Prostate gland (tissue), 2 donors: Measurements from ENCODE around the gene NNAT. TPM values are rescaled to one million over a fixed set of nuclear protein-coding genes. Genes with fewer than 3 reads are reported as not detected.
"Not testable (repeated sequence)": the region's sequence is repeated elsewhere in the genome, so short reads cannot be mapped to it uniquely, and the experiment has no call there.

Source experiments
- DNase-seq: peaks from one replicate; pipeline ENCODE4 v3.0.0-alpha.2; 2019; ENCODE audit warnings: low spot score
- H3K27ac ChIP-seq, 2 donors: fragments of 200-600 bp; sonication (generic); 2 replicates each; pipeline ENCODE4 v1.5.1; 2017 to 2019
- H3K27me3 ChIP-seq: fragments of 200-600 bp; sonication (generic); replicated peaks from 2 replicates; pipeline ENCODE4 v1.5.1; 2019; ENCODE audit not compliant: insufficient read depth
- H3K36me3 ChIP-seq, 2 donors: fragments of 200-600 bp; sonication (generic); 1 replicate in 1 of 2; 2 replicates in 1 of 2; pipeline versions ENCODE4 v1.5.1 to v1.8.1; 2017 to 2019
- H3K4me1 ChIP-seq: fragments of 200-600 bp; sonication (generic); replicated peaks from 2 replicates; pipeline ENCODE4 v1.5.1; 2019
- H3K4me3 ChIP-seq, 2 donors: fragments of 200-600 bp; sonication (generic); 2 replicates each; pipeline ENCODE4 v1.5.1; 2017 to 2019
- H3K9me3 ChIP-seq: fragments of 200-600 bp; sonication (generic); 2 replicates; pipeline ENCODE4 v1.5.1; 2017
- POLR2A ChIP-seq: fragments of 450-650 bp; IDR thresholded peaks from one replicate; pipeline ENCODE4 v1.6.1; 2016; ENCODE audit warnings: antibody characterized with exemption, mild to moderate bottlenecking
- POLR2AphosphoS5 ChIP-seq: sonication (generic); formaldehyde crosslinking; IDR thresholded peaks from one replicate; pipeline ENCODE4 v1.6.1; 2017; ENCODE audit warnings: antibody characterized with exemption
- WGBS: methylation state at CpG from one replicate; pipeline ENCODE4 v1.1.5; 2018; 5-methylcytosine and 5-hydroxymethylcytosine counted together
- intact Hi-C: fragments of 100-400 bp; cut with DNase I; formaldehyde crosslinking; loops from one replicate; pipeline ENCODE4 v1.14.2; 2022
- total RNA-seq, 2 donors: library from RNA; depleted of rRNA; stranded (reverse); fragments of >200 nt; gene quantifications; one replicate each; pipeline ENCODE4 v1.1.0, GENCODE V29; 2016
- TF ChIP-seq, protein P1 (sequence below), 4 experiments: fragments of 200-600 bp in 2 of 4; fragments of 450-650 bp in 2 of 4; sonication (generic) in 2 of 4; IDR thresholded peaks; 1 replicate in 3 of 4; 2 replicates in 1 of 4; pipeline ENCODE4 v1.5.1; 2016 to 2019; ENCODE audit warnings: antibody characterized with exemption in 4 of 4, mild to moderate bottlenecking in 2 of 4, moderate library complexity in 2 of 4

The NNAT gene
- total RNA-seq, 2 donors from 2014 or later = 0.41 to 4.3 TPM

DNA sequence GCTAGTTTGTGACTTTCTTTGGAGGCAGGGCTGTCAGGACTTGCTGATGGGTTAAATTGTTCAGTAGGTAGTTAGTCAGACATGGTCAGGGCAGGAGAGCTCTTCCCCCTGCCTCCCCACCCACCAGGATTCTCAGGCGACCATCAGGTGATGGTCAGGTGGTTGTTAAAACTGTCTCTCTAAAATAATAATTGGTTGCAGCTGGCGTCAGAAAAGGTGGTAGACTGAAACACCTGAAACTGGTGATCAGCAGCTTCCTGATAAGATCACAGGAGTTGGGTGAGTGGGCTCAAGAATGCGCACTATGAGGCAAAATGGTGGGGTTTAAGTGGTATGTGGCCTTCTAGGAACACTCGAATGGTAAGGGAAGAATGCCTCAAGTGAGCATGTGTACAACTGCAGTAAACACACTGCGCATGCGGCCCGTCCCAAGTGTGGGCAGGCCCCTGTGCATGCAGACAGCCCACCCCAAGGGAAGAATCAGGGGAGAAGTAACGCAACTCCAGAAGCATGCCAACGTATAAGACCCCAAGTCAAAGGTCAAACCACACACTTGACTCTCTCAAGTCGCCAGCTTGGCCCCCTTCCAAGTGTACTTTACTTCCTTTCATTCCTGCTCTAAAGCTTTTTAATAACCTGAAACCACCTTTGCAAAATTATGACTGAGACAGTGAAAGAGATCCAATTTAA is 14.5 kb downstream of the NNAT start:
- WGBS = 48% methylated on average over 10 of the region's 10 CpGs
- intact Hi-C loops = loop anchor here (2.0 kb wide), 1 partner anchor 267 kb away; no protein-coding TSS in a partner anchor
- H3K4me1 ChIP-seq = no peaks in the 10 kb centered on the region

DNA sequence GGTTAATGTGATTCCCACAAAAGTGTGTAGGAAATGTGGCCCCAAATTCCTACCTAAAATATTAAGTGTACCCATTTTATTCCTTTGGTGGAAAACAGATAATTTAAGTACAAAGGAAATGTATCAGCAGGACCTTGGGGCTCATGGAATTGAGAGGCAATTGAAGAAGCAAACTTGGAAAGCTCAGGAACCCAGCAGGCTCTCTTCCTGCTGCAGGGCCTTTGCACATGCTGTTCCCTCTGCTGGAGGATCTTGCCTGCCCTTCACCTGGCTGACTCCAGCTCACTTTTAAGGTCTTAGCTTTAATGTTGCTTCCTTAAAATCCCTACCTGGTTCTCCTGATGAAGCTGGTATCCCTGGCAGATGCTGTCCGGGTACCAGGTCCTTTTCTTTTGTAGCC is 16.5 kb downstream of the NNAT start:
- Histone ChIP-seq H3K4me1 (no peaks in the 10 kb centered on the region), H3K4me3 (no peak overlapping the region), H3K9me3 (no peaks in the 10 kb centered on the region), H3K27me3 (no peaks in the 10 kb centered on the region), H3K27ac (no peak overlapping the region), H3K36me3 (no peaks in the 10 kb centered on the region)
- intact Hi-C loops = no loop called here
- no peak for DNase-seq
- TF ChIP-seq POLR2AphosphoS5 (no peak), POLR2A (no peak)
- TF ChIP-seq, protein P1, sequence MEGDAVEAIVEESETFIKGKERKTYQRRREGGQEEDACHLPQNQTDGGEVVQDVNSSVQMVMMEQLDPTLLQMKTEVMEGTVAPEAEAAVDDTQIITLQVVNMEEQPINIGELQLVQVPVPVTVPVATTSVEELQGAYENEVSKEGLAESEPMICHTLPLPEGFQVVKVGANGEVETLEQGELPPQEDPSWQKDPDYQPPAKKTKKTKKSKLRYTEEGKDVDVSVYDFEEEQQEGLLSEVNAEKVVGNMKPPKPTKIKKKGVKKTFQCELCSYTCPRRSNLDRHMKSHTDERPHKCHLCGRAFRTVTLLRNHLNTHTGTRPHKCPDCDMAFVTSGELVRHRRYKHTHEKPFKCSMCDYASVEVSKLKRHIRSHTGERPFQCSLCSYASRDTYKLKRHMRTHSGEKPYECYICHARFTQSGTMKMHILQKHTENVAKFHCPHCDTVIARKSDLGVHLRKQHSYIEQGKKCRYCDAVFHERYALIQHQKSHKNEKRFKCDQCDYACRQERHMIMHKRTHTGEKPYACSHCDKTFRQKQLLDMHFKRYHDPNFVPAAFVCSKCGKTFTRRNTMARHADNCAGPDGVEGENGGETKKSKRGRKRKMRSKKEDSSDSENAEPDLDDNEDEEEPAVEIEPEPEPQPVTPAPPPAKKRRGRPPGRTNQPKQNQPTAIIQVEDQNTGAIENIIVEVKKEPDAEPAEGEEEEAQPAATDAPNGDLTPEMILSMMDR (IDR thresholded peaks at IDR 0.05) = no peak
- 100% methylated on average over 1 of the region's 1 CpG for whole genome bisulfite sequencing

More for the DNA sequence above, 14.5 kb downstream of the NNAT start:
- Histone ChIP-seq H3K36me3 (no peaks in the 10 kb centered on the region), H3K4me3 (no peak overlapping the region), H3K27ac (no peak overlapping the region), H3K27me3 (no peaks in the 10 kb centered on the region), H3K9me3 (no peaks in the 10 kb centered on the region)
- no peak for DNase-seq
- no peak for TF ChIP-seq POLR2A
- no peak for TF ChIP-seq POLR2AphosphoS5
- TF ChIP-seq, protein P1 (IDR thresholded peaks at IDR 0.05) = no peak

DNA sequence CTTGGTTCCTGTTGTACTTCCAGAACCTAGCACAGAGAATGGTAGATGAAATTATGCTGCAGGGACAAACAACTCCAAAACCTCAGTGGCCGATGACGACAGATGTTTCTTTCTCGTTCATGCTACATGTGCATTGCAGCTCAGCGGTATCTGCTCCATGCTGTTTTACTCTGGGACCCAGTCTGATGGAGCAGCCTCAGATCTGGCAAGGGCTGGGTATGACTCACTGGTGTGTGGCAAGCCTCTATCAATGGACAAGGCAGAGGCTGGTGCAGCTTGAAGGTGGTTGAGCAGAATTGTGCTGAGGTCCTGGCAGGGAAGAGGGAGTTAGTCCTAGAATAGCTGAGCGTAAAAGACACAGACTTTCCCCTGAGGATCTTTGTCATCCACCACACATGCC is 17.0 kb downstream of the NNAT start:
- no peak for DNase-seq
- intact Hi-C loops = no loop called here
- H3K27me3 ChIP-seq = no peaks in the 10 kb centered on the region
- H3K36me3 ChIP-seq = no peaks in the 10 kb centered on the region
- TF ChIP-seq, protein P1 (IDR thresholded peaks at IDR 0.05) = no peak
- TF ChIP-seq POLR2AphosphoS5 (no peak), POLR2A (no peak)
- no peak overlapping the region for H3K27ac ChIP-seq
- H3K4me1 ChIP-seq = no peaks in the 10 kb centered on the region
- WGBS = 91% methylated on average over 5 of the region's 5 CpGs
- no peaks in the 10 kb centered on the region for H3K9me3 ChIP-seq
- no peak overlapping the region for H3K4me3 ChIP-seq

DNA sequence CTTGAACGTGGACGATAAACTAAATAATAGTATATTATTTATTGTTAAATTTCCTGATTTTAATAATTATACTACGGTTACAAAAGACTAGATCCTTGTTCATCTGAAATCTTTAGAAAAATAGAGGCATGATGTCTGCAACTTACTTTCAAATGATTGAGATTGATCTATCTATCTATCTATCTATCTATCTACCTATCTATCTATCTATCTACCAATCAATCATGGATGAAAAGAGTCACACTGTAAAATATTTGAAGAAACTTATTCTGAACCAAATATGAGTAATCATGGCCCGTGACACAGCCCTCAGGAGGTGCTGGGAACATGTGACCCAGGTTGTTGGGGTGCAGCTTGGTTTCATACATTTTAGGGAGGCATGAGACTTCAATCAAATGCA is 18.4 kb downstream of the NNAT start:
- intact Hi-C loops = no loop called here
- DNase-seq = no peak
- H3K27ac ChIP-seq = no peak overlapping the region
- no peaks in the 10 kb centered on the region for H3K36me3 ChIP-seq
- H3K9me3 ChIP-seq = no peaks in the 10 kb centered on the region
- no peaks in the 10 kb centered on the region for H3K27me3 ChIP-seq
- TF ChIP-seq POLR2AphosphoS5 (no peak), POLR2A (no peak)
- TF ChIP-seq, protein P1 (IDR thresholded peaks at IDR 0.05) = no peak
- H3K4me3 ChIP-seq = no peak overlapping the region
- H3K4me1 ChIP-seq = no peaks in the 10 kb centered on the region
- 73% methylated on average over 4 of the region's 4 CpGs for WGBS

DNA sequence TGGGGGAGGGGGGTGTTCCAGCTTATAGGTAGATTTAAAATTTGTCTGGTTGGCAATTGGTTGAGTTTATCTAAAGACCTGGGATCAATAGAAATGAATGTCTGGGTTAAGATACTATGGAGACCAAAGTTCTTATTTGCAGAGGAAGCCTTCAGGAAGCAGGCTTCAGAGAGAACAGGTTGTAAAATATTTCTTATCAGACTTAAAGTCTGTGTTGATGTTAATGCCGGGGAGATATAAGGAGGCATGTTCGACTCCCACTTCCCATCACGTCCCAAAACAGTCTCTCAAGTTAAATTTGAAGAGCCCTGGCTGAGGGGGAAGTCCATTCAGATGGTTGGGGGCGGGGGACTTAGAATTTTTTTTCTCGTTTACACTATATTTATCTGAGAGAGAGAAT is 19.0 kb downstream of the NNAT start:
- Histone ChIP-seq H3K9me3 (no peaks in the 10 kb centered on the region), H3K4me1 (no peaks in the 10 kb centered on the region), H3K4me3 (no peak overlapping the region), H3K36me3 (no peaks in the 10 kb centered on the region), H3K27ac (no peak overlapping the region), H3K27me3 (no peaks in the 10 kb centered on the region)
- no peak for DNase-seq
- WGBS = 50% methylated on average over 5 of the region's 5 CpGs
- TF ChIP-seq POLR2AphosphoS5 (no peak), POLR2A (no peak)
- TF ChIP-seq, protein P1 (IDR thresholded peaks at IDR 0.05) = no peak
- intact Hi-C loops = no loop called here

DNA sequence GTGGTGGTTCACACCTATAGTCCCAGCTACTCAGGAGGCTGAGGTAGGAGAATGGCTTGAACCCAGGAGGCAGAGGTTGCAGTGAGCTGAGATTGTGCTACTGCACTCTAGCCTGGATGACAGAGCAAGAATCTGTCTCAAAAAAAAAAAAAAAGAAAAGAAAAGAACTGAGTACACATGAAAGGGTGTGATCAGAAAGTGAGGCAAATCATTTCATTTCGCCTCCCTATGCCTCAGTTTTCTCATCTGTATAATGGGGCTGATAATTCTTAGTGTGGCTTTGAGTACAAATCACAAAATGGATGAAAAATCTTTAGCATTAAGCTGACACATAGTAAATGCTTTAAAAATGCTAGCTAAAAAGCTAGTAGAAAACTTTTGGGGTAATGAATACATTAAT is 19.8 kb downstream of the NNAT start:
- H3K36me3 ChIP-seq, H3K4me3 ChIP-seq, DNase-seq, H3K27me3 ChIP-seq, H3K4me1 ChIP-seq, H3K9me3 ChIP-seq, intact Hi-C loops, H3K27ac ChIP-seq: not testable (repeated sequence)
- 91% methylated on average over 1 of the region's 1 CpG for WGBS
